Fibroblast of skin of abdomen (primary cell): ENCODE results near the gene MARCHF3.
A peak's percentile ranks its signal among the peaks of the same experiment; 100 is the strongest.
"Not testable (repeated sequence)": the region's sequence is repeated elsewhere in the genome, so short reads cannot be mapped to it uniquely, and the experiment has no call there.

Experiments
- DNase-seq: peaks from one replicate; pipeline ENCODE4 v3.0.0-alpha.2; 2013

MARCHF3 gene

DNA sequence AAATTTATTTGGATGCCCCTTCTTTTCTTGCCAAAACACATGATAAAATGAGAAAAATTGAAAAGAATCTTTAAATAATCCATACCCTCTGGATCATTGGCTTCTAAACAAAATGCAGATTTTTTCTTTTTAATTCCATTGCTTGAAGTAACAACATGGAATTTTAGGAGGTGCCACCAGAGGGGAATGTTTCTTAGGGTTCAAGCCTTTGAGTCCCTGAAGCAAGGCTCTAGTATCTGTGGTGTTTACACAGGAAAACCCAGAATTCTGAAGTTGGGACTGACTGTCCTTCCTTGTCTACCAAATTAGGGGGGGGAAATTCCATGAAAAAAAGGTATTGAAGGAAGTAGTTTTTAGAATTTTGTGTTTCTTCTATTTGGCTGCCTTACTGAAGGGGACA lies 184.0 kb downstream of the MARCHF3 start:
- DNase-seq = peak; percentile 36

DNA sequence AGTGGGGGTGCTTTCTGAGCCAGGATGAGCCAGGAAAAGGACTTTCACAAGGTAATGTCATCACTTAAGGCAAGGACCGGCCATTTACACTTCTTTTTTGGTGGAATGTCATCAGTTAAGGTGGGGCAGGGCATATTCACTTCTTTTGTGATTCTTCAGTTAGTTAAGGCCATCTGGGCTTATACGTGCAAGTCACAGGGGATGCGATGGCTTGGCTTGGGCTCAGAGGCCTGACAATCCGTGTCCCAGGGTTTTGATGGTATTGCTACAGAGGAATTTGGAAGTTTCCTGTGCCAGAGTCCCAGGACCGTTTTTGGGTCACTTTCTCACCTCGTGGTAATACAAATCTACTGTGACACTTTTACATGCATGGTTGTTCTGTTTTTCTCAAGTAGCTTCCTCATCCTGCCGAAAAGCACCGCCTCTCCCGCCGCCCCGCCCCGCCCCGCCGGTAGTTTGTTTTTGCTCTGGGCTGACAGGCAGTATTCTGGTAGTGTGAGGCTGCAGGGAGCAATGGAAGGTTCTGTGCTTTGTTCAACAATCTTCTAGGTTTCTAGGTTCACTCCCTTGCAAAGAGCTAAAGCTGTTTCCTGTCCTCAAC lies 184.8 kb downstream of the MARCHF3 start:
- DNase-seq = not testable (repeated sequence)

DNA sequence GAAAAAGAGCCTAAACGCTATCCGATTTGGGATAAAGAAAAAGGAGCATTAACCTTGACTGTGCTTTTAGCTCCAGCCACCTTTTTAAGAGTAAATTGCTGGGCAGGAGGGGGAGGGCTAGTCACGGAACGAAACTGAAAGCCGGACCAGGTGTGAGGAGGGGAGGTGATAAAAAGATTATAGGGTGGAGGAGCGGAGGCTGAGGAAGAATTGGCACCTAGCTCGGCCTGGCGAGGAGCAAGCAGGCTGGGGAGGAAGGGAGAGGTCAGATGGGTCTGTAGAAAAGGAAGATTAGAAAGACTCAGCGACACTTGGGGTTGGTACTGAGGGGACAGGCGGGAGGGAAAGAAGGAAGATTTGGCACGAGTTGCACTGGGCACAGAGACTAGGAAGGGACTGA lies 187.0 kb downstream of the MARCHF3 start:
- DNase-seq = not testable (repeated sequence)

DNA sequence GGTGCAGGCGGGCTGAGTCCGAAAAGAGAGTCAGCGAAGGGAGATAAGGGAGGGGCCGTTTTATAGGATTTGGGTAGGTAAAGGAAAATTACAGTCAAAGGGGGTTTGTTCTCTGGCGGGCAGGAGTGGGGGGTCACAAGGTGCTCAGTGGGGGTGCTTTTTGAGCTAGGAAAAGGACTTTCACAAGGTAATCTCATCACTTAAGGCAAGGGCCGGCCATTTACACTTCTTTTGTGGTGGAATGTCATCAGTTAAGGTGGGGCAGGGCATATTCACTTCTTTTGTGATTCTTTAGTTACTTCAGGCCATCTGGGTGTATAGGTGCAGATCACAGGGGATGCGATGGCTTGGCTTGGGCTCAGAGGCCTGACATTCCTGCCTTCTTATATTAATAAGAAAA lies 191.0 kb downstream of the MARCHF3 start:
- DNase-seq = not testable (repeated sequence)

DNA sequence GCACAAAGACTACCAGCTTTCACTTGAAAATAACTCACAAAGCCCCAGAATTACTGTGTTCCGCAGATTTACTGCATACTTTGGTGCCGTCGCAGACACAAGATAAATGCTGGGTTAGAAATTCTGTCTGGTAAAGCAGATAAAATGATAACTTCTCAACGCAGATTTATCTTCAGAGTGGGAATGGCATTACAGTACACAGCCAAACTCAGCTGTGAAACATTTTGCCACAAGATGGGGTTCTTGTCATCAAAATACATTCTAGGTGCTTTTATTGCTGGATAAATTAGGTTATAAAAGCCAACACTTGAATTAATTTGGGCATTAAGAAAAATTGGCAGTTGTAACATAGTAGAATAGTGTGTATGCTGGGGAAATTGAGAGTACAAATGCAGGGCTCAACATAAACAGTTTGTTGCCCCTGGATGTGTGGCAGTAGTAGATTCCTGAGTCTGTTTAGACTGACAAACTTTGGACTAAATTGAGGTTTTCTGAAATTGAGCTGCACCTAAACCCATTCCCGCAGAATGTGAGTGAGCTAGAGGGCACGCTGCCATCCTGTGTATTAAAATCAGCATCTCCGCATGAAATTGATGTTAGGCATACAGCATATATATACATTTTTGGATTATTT lies 192.3 kb downstream of the MARCHF3 start:
- DNase-seq = no peak

DNA sequence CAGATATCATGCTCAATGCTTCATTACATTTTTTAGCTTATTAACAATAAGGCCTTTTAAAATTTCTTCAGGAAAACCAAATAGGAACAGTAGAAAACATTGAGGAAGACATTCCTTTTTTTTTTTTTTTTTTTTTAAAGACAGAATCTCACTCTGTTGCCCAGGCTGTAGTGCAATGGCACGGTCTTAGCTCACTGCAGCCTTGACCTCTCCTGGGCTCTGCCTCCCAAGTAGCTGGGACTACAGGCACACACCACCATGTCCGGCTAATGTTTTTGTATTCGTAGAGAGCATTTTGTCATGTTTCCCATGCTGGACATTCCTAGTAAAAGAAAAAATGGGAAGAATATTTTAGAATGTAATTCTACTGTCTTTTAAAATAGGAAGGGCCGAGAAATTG lies 193.1 kb downstream of the MARCHF3 start:
- no peak for DNase-seq

DNA sequence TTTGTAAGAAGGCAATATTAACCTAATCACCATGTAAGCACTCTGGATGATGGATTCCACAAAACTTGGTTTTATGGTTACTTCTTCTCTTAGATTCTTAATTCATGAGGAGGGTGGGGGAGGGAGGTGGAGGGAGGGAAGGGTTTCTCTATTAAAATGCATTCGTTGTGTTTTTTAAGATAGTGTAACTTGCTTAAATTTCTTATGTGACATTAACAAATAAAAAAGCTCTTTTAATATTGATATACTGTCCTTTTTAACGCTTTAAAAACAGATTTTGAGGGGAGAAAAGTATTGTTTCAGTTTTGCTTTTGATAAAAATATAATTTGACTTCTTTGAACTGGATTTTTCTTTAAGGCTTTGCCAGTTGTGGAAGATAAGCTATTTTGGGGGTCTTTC lies 193.6 kb downstream of the MARCHF3 start:
- DNase-seq = no peak

DNA sequence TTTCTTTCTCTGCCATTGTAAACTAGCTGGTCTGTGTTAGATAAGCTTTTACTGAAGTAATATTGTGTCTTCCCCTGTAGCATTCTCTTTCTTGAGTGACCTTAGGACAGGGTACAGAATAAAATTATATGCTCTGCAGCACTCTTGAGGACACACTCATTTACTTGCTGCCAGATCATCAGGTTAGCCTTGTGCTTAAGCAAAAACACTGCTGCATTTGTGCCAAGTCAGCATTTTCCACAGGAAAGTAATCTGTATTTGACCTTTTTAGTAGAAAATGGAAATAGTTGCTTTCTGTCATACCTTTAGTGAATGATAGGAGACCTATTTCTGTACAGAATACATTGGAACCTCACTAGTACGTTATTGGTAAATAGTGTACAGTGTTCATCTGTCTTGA lies 199.2 kb downstream of the MARCHF3 start:
- no peak for DNase-seq

DNA sequence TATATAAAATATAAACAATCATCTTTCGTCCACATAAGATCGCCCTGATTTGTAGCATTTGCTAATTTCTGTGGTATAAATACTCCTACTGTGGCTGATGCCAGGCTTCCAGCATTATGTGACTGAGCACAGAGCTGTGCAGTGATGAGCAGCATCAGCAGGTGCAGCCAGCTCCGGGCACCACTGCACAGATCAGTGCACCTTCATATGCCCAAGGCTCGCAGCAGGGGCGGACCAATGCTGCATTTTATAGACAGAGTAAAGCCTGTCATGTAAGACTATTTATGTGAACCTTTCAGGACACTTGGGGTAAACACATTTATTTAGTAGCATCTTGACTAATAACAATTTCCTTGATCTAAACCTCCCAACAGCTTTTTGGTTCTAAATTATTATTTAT lies 200.3 kb downstream of the MARCHF3 start:
- DNase-seq = no peak

DNA sequence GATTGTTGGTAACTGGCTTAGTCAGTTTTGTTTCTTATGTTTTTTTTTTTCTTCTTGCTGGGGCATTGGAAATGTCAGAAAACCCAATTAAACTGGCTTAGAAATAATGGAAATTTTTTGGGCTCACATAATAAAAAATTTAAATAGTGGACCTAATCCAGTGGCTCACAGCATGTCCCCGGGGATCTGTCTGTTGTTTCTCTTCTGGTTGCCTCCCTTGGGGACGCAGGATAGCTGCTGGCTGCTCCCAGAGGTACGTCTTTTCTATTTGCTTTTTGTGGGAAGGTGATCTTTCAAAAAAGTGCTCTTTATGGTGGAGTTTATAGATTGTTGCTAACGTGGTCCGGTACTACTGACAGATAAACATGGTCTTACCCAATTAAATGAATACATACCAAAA lies 201.3 kb downstream of the MARCHF3 start:
- no peak for DNase-seq

DNA sequence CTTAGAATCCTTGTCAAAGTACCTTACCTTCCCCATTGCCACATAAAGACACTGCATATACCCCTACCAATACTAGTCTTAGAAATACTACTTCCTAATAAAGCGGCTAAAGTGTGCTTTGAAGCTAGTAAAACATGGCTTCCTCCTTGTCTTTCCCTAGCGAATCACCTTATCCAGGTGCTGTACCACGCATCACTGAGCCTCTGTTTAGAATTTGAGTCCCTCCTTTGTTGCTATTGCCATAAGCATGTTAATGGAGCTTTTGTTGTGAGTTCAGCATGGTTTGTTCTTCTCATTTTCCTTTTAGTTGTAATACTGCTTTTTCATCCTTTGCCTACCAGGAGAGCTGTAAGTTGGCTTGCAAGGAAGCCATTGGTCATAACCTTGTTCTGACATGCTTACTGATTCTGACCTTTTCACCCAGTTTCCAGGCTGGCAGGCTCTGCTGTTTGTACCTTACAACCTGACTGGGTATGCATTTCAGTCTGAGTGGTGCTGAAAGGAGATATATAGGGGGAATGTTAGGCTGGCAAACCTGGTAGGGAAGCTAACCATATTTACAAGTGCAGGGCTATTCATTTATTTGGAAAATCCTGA lies 203.6 kb downstream of the MARCHF3 start:
- no peak for DNase-seq

DNA sequence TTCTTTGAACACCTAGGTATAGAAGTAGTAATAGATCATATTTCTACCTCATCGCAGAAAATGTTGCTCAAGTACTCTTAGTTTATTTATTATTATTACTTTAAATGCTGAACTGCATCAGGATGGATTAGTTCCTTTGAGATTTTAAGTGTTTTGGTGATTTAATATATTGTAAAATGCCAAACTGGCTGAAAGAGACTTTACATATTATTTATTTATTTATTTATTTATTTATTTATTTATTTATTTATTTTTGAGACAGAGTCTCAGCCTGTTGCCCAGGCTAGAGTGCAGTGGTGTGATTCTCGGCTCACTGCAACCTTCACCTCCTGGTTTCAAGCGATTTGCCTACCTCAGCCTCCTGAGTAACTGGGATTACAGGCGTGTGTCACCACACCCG lies 211.1 kb downstream of the MARCHF3 start:
- no peak for DNase-seq

DNA sequence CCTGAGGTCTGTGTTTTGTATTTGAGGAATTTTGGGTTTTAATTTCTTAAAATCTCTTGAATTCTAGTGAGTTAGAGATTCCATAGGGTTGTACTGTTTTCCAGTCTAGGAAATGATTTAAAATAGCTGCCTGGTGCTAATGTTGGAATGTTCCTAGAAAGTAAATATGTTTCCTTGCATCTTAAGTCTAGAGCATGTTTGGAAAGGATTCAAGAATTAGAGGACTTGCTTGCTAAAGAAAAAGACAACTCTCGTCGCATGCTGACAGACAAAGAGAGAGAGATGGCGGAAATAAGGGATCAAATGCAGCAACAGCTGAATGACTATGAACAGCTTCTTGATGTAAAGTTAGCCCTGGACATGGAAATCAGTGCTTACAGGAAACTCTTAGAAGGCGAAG lies 211.6 kb downstream of the MARCHF3 start:
- no peak for DNase-seq
